ENCODE data around the gene PRKAG2. TPM values are rescaled to one million over a fixed set of nuclear protein-coding genes. Genes with fewer than 3 reads are reported as not detected.

Gene PRKAG2
- total and polyA plus RNA-seq, 2 of the 8 experiments (the other 6 are each of a cell fraction or from before 2014, with no cell fraction given), result 7.5 to 18.1 TPM

GRCh38 chr7:151730591-151730990 lies 146.3 kb downstream of the PRKAG2 start:
- Histone ChIP-seq H2BK15ac (ENCODE audit: low read length) (no peak overlapping the region), H4K20me1 (replicated peaks in 1 of 2; ENCODE audit: control insufficient read depth in 1 of 2, insufficient read depth in 2 of 2, low read length in 2 of 2) (no peaks in the 10 kb centered on the region), H3K4me3 (ENCODE audit: extremely low read depth in 1 of 4, insufficient read depth in 2 of 4, low read depth in 3 of 4, low read length in 4 of 4) (no peak overlapping the region), H3K18ac (ENCODE audit: extremely low read depth, low read length) (no peak overlapping the region), H2BK5ac (ENCODE audit: low read depth, low read length) (no peak overlapping the region), H3K4me1 (replicated peaks in 1 of 4; ENCODE audit: control insufficient read depth in 3 of 4, insufficient read depth in 4 of 4, low read length in 3 of 4) (peaks cover under 1 to 8% (median 6%) of the 10 kb centered on the region in 4 experiments), H3K79me1 (ENCODE audit: low read depth, low read length) (no peaks in the 10 kb centered on the region), H4K91ac (replicated peaks; ENCODE audit: insufficient read length, low read length) (no peak overlapping the region), H4K5ac (ENCODE audit: insufficient read length, low read depth, low read length) (no peak overlapping the region), H2AFZ (ENCODE audit: low read length) (no peak overlapping the region), H3K23me2 (ENCODE audit: low read depth, low read length) (no peaks in the 10 kb centered on the region), H3K27ac (ENCODE audit: low read depth, low read length) (no peak overlapping the region), H2BK120ac (replicated peaks; ENCODE audit: low read depth, low read length) (no peak overlapping the region), H2AK5ac (ENCODE audit: low read depth, low read length) (no peak overlapping the region), H3K9me3 (ENCODE audit: insufficient read depth in 2 of 2, low read depth in 1 of 2, low read length in 1 of 2) (no peaks in the 10 kb centered on the region), H3K23ac (ENCODE audit: insufficient read length) (no peak overlapping the region), H3K4ac (replicated peaks; ENCODE audit: insufficient read length, low read depth, low read length) (no peak overlapping the region), H3K14ac (ENCODE audit: insufficient read length) (no peak overlapping the region), H3K9ac (replicated peaks in 1 of 4; ENCODE audit: extremely low read depth in 1 of 4, low read depth in 3 of 4, low read length in 3 of 4) (no peak overlapping the region), H3K4me2 (ENCODE audit: insufficient read depth in 1 of 2, low read depth in 2 of 2, low read length in 2 of 2) (no peak overlapping the region), H4K8ac (ENCODE audit: extremely low read depth, insufficient read depth, low read length) (no peak overlapping the region), H2BK20ac (ENCODE audit: low read length) (no peak overlapping the region), H3K27me3 (replicated peaks in 1 of 4; ENCODE audit: control insufficient read depth in 3 of 4, extremely low read depth in 1 of 4, insufficient read depth in 3 of 4, low read length in 3 of 4) (no peaks in the 10 kb centered on the region; a peak in 1 of 7 replicates), H3K79me2 (ENCODE audit: control insufficient read depth in 1 of 2, insufficient read depth in 2 of 2, low read length in 2 of 2) (no peaks in the 10 kb centered on the region), H2BK12ac (ENCODE audit: low read depth, low read length) (no peak overlapping the region), H3K56ac (replicated peaks; ENCODE audit: insufficient read length, low read depth, low read length) (no peak overlapping the region), H3K36me3 (ENCODE audit: control insufficient read depth in 2 of 4, insufficient read depth in 4 of 4, low read length in 3 of 4) (no peaks in the 10 kb centered on the region)
- 86% methylated on average over 9 of the region's 9 CpGs; no CpG with 5 or more reads in 1 of the 2 experiments for WGBS, 2 experiments (ENCODE audit: extremely low coverage in 1 of 2, insufficient coverage in 1 of 2, insufficient read length in 1 of 2, insufficient replicate concordance in 2 of 2, low coverage in 1 of 2, low lambda C conversion rate in 2 of 2, missing lambda C conversion rate in 1 of 2)
- POLR2A ChIA-PET (ENCODE audit: partially characterized antibody), result no interaction called here
- CTCF ChIA-PET (ENCODE audit: partially characterized antibody), result interaction anchor here (0.7 to 5.6 kb wide), 5 partner anchors 16 to 114 kb away, joined by 3 to 29 read pairs (median 3); no protein-coding TSS in a partner anchor
- FAIRE-seq (no peak), DNase-seq (ENCODE audit: low read depth in 1 of 2, low spot score in 2 of 2) (no peak)
- no peak for TF ChIP-seq CEBPB (IDR thresholded peaks at IDR 0.05; ENCODE audit: low read depth, low read length)
- TF ChIP-seq, protein P1, sequence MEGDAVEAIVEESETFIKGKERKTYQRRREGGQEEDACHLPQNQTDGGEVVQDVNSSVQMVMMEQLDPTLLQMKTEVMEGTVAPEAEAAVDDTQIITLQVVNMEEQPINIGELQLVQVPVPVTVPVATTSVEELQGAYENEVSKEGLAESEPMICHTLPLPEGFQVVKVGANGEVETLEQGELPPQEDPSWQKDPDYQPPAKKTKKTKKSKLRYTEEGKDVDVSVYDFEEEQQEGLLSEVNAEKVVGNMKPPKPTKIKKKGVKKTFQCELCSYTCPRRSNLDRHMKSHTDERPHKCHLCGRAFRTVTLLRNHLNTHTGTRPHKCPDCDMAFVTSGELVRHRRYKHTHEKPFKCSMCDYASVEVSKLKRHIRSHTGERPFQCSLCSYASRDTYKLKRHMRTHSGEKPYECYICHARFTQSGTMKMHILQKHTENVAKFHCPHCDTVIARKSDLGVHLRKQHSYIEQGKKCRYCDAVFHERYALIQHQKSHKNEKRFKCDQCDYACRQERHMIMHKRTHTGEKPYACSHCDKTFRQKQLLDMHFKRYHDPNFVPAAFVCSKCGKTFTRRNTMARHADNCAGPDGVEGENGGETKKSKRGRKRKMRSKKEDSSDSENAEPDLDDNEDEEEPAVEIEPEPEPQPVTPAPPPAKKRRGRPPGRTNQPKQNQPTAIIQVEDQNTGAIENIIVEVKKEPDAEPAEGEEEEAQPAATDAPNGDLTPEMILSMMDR (IDR thresholded peaks at IDR 0.05; ENCODE audit: control extremely low read depth in 1 of 3, insufficient read depth in 1 of 3, low read depth in 1 of 3, low read length in 3 of 3), result no peak
- TF ChIP-seq MAFK (IDR thresholded peaks at IDR 0.05; ENCODE audit: low read depth, low read length), result no peak
- TF ChIP-seq HDAC2 (IDR thresholded peaks at IDR 0.05; ENCODE audit: borderline replicate concordance in 1 of 2, low read depth in 2 of 2, low read length in 2 of 2), result no peak
- no peak for TF ChIP-seq SIN3A (conservative IDR thresholded peaks at IDR 0.05 in 1 of 2, IDR thresholded peaks at IDR 0.05 in 1 of 2; ENCODE audit: low read depth in 1 of 2, low read length in 2 of 2)
- TF ChIP-seq SP2 (IDR thresholded peaks at IDR 0.05; ENCODE audit: low read length), result no peak
- no peak for TF ChIP-seq KDM5A (IDR thresholded peaks at IDR 0.05; ENCODE audit: low read length)
- TF ChIP-seq CHD1 (IDR thresholded peaks at IDR 0.05; ENCODE audit: low read depth, low read length), result no peak
- TF ChIP-seq, protein P2, sequence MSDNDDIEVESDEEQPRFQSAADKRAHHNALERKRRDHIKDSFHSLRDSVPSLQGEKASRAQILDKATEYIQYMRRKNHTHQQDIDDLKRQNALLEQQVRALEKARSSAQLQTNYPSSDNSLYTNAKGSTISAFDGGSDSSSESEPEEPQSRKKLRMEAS (IDR thresholded peaks at IDR 0.05), result no peak
- TF ChIP-seq SIX5 (IDR thresholded peaks at IDR 0.05; ENCODE audit: low read depth, low read length), result no peak
- TF ChIP-seq KDM1A (IDR thresholded peaks at IDR 0.05; ENCODE audit: borderline replicate concordance, low read length), result no peak

All from H1 (cell line).